Breast epithelium (tissue), 4 donors: ENCODE data around the gene RANBP17. TPM values are rescaled to one million over a fixed set of nuclear protein-coding genes. Genes with fewer than 3 reads are reported as not detected.

Experiments
- DNase-seq, 2 donors: peaks; one replicate each; pipeline ENCODE4 v3.0.0-alpha.2; 2019; ENCODE audit warnings: low spot score in 2 of 2
- H3K27ac ChIP-seq, 2 donors: fragments of 200-600 bp; sonication (generic) in 1 of 2; one replicate each; pipeline ENCODE4 v1.5.1; 2016 to 2019; ENCODE audit warnings: mild to moderate bottlenecking in 1 of 2
- H3K27me3 ChIP-seq, 2 donors: fragments of 200-600 bp; sonication (generic) in 1 of 2; one replicate each; pipeline versions ENCODE4 v1.5.1 to v1.6.0; 2017 to 2019; ENCODE audit warnings: control low read depth in 1 of 2, mild to moderate bottlenecking in 1 of 2
- H3K36me3 ChIP-seq: fragments of 200-600 bp; one replicate; pipeline ENCODE4 v1.5.1; 2019
- H3K4me1 ChIP-seq, 2 donors: fragments of 200-600 bp; sonication (generic); one replicate each; pipeline ENCODE4 v1.5.1; 2016 to 2019; ENCODE audit warnings: control low read depth in 1 of 2
- H3K4me3 ChIP-seq, 3 donors: fragments of 200-600 bp; sonication (generic); 1 replicate in 2 of 3; 2 replicates in 1 of 3; pipeline ENCODE4 v1.5.1; 2016 to 2019; ENCODE audit warnings: mild to moderate bottlenecking in 3 of 3, moderate library complexity in 2 of 3
- H3K9me3 ChIP-seq, 2 donors: fragments of 200-600 bp; sonication (generic) in 1 of 2; one replicate each; pipeline ENCODE4 v1.5.1; 2016 to 2019; ENCODE audit warnings: control low read depth in 1 of 2
- CTCF ChIP-seq, 3 donors: fragments of 450-650 bp; IDR thresholded peaks; one replicate each; pipeline ENCODE4 v1.5.1; 2016 to 2017; ENCODE audit warnings: antibody characterized with exemption in 3 of 3, mild to moderate bottlenecking in 3 of 3, moderate library complexity in 3 of 3
- POLR2A ChIP-seq: fragments of 450-650 bp; IDR thresholded peaks from one replicate; pipeline ENCODE4 v1.6.1; 2016; ENCODE audit warnings: antibody characterized with exemption, mild to moderate bottlenecking, moderate library complexity
- POLR2AphosphoS5 ChIP-seq, 3 donors: sonication (generic); formaldehyde crosslinking; IDR thresholded peaks; one replicate each; pipeline ENCODE4 v1.6.1; 2017; ENCODE audit warnings: antibody characterized with exemption in 3 of 3
- intact Hi-C: fragments of 100-400 bp; cut with DNase I; formaldehyde crosslinking; loops from one replicate; pipeline ENCODE4 v1.15.1; 2023; ENCODE audit warnings: low total_unique reads
- total RNA-seq, 3 donors: library from RNA; depleted of rRNA; stranded (reverse); fragments of >200 nt; gene quantifications; one replicate each; pipeline ENCODE4 v1.1.0, GENCODE V29; 2016

Gene RANBP17
- total RNA-seq, 3 donors from 2014 or later: 6.9 to 28.4 (median 13.4) TPM

DNA sequence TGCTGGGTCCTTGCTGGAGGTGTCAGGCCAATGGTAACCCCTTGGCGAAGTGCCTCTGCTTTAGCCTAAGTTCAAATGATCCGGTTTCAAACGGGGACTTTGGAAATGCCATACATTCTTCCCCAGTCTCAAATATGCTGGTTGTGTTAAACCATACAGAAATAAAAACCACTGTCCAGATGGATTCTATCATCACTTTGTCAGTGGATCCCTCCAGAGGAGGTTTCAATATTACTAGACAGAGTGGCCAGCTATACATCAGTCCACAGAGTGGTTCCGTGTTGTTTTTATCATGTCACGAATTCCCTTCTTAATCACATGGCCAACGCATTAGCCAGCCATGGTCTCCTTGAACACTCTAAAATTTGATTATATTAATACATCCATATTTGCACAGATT is 7.3 kb upstream of the RANBP17 start:
- no peaks in the 10 kb centered on the region for H3K36me3 ChIP-seq
- no peaks in the 10 kb centered on the region for H3K4me1 ChIP-seq
- no peak overlapping the region for H3K4me3 ChIP-seq
- H3K9me3 ChIP-seq: peaks cover 0 to 9% of the 10 kb centered on the region in 2 donors
- no peak for TF ChIP-seq POLR2A
- TF ChIP-seq POLR2AphosphoS5 (IDR thresholded peaks at IDR 0.05): no peak
- no peak for TF ChIP-seq CTCF (IDR thresholded peaks at IDR 0.05)
- intact Hi-C loops: loop anchor here (5.0 kb wide), 1 partner anchor 797 kb away; no protein-coding TSS in a partner anchor
- H3K27ac ChIP-seq: no peak overlapping the region
- no peaks in the 10 kb centered on the region for H3K27me3 ChIP-seq
- DNase-seq: no peak

DNA sequence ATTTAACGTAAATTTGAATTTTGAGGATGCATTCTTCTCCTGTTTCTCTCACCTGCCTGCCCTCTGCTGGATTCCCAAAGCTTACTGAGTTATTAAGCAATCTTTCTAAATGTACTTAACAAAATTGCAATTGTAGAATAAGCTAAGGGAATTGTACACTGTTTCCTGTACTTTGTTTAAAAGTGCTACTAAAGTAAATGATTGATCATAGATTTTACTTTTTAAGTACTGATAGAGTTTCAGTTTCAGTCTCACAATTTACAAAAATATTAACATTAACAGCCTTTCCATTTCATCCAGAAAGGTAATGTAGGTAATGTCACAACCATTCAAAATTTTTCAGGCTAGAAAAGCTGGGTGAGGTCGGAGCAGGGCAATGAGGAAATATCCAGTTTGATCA is 4.8 kb upstream of the RANBP17 start:
- intact Hi-C loops: no loop called here
- TF ChIP-seq POLR2AphosphoS5 (IDR thresholded peaks at IDR 0.05) (no peak), CTCF (IDR thresholded peaks at IDR 0.05) (no peak), POLR2A (no peak)
- H3K9me3 ChIP-seq: peaks cover 19 to 29% of the 10 kb centered on the region in 2 donors
- H3K4me3 ChIP-seq: no peak overlapping the region
- no peak for DNase-seq
- no peaks in the 10 kb centered on the region for H3K4me1 ChIP-seq
- H3K36me3 ChIP-seq: no peaks in the 10 kb centered on the region
- no peaks in the 10 kb centered on the region for H3K27me3 ChIP-seq
- no peak overlapping the region for H3K27ac ChIP-seq

GRCh38 chr5:170860415-170860814 is 1.4 kb upstream of the RANBP17 start:
- Histone ChIP-seq H3K4me1 (no peaks in the 10 kb centered on the region), H3K27ac (no peak overlapping the region), H3K4me3 (no peak overlapping the region), H3K27me3 (no peaks in the 10 kb centered on the region), H3K9me3 (peaks cover 19 to 29% of the 10 kb centered on the region in 2 donors), H3K36me3 (no peaks in the 10 kb centered on the region)
- no peak for DNase-seq
- intact Hi-C loops: no loop called here
- TF ChIP-seq CTCF (IDR thresholded peaks at IDR 0.05) (no peak), POLR2AphosphoS5 (IDR thresholded peaks at IDR 0.05) (no peak), POLR2A (no peak)

DNA sequence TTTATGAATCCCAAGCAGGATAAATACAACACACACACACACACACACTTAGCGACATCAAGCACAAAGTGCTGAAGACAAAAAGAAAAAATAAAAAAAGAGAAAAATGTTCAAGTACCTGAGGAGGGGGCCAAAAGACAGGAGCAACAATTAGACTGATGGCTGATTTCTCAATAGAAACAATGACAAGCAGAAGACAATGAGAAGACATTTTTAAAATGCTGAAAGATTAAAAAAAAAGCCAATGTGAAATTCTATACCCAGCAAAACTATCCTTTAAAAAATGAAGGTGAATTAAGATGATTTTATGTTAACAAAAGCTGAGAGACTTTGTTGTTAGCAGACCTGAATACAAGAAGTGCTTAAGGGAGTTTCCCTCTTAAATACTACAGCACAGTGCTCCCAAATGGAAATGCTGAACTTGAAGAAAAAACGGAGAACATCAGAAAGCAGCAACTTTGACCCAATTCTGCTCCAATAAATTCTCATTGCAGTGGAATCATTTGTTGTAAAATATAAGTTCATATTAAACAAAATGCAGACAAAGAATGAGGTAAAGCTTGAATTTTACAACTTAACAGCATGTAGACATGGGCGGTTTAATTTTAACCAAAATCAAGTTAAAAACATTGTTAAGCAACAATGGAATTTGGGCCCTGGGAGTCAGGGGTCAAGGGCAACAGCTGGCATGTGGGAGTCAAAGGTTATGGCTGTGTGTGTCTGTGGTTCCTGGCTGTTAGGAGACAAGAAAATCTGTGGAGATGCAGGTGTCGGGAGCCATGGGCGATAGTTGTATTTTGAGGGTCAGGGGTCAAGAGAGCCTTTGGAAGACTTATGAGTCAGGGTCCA is 776 bp upstream of the RANBP17 start:
- Histone ChIP-seq H3K9me3 (peaks cover 19 to 29% of the 10 kb centered on the region in 2 donors), H3K27ac (peak overlapping the region in 1 of 2 donors; percentile 8), H3K36me3 (no peaks in the 10 kb centered on the region), H3K27me3 (no peaks in the 10 kb centered on the region), H3K4me1 (no peaks in the 10 kb centered on the region), H3K4me3 (peak overlapping the region in 2 of 3 donors; percentile 71 to 73)
- intact Hi-C loops: no loop called here
- DNase-seq: no peak
- TF ChIP-seq POLR2A: no peak
- TF ChIP-seq CTCF (IDR thresholded peaks at IDR 0.05): no peak
- TF ChIP-seq POLR2AphosphoS5 (IDR thresholded peaks at IDR 0.05): no peak

- H3K27me3 ChIP-seq: no peaks in the 10 kb centered on the region
- intact Hi-C loops: no loop called here
- H3K4me3 ChIP-seq: peak overlapping the region; percentile 61 to 73 (median 71)
- TF ChIP-seq POLR2A (no peak), POLR2AphosphoS5 (IDR thresholded peaks at IDR 0.05) (no peak), CTCF (IDR thresholded peaks at IDR 0.05) (no peak)
- DNase-seq: no peak
- no peaks in the 10 kb centered on the region for H3K4me1 ChIP-seq
- H3K27ac ChIP-seq: peak overlapping the region in 1 of 2 donors; percentile 8
- no peaks in the 10 kb centered on the region for H3K36me3 ChIP-seq
- peaks cover 19 to 29% of the 10 kb centered on the region in 2 donors for H3K9me3 ChIP-seq
Measured at GRCh38 chr5:170861667-170861916, 226 bp upstream of the RANBP17 start.
